ENCODE results near the gene NCK2.

The NCK2 gene

GRCh38 chr2:105744909-105745853, at the start of gene NCK2:
NCK2 (plus strand) TSS chr2:105744912; CDS start chr2:105855064, 110,152 bp downstream.
- DNase-seq (ENCODE audit: extremely low read depth, low read depth), result no peak
- no peak for TF ChIP-seq CTCF (IDR thresholded peaks at IDR 0.05; ENCODE audit: low read depth, low read length)

GRCh38 chr2:105697781-105698449, 46.8 kb upstream of the NCK2 start:
- TF ChIP-seq CTCF (IDR thresholded peaks at IDR 0.05; ENCODE audit: low read depth, low read length), result no peak
- DNase-seq (ENCODE audit: extremely low read depth, low read depth), result no peak

GRCh38 chr2:105698820-105699219, 45.9 kb upstream of the NCK2 start:
- DNase-seq (ENCODE audit: extremely low read depth, low read depth), result no peak
- no peak for TF ChIP-seq CTCF (IDR thresholded peaks at IDR 0.05; ENCODE audit: low read depth, low read length)

GRCh38 chr2:105701042-105701441, 43.7 kb upstream of the NCK2 start:
- DNase-seq (ENCODE audit: extremely low read depth, low read depth), result no peak
- no peak for TF ChIP-seq CTCF (IDR thresholded peaks at IDR 0.05; ENCODE audit: low read depth, low read length)

- TF ChIP-seq CTCF (IDR thresholded peaks at IDR 0.05; ENCODE audit: low read depth, low read length), result no peak
- DNase-seq (ENCODE audit: extremely low read depth, low read depth), result no peak
Measured at GRCh38 chr2:105708697-105709096, 36.0 kb upstream of the NCK2 start.

- DNase-seq (ENCODE audit: extremely low read depth, low read depth), result no peak
- TF ChIP-seq CTCF (IDR thresholded peaks at IDR 0.05; ENCODE audit: low read depth, low read length), result no peak
Measured at GRCh38 chr2:105711394-105711793, 33.3 kb upstream of the NCK2 start.

Measured in AG09319 (cell line).